B cell (primary cell): ENCODE results near the gene SSC4D. TPM values are rescaled to one million over a fixed set of nuclear protein-coding genes. Genes with fewer than 3 reads are reported as not detected.
A peak's percentile ranks its signal among the peaks of the same experiment; 100 is the strongest.
"Not testable (repeated sequence)": the region's sequence is repeated elsewhere in the genome, so short reads cannot be mapped to it uniquely, and the experiment has no call there.

Source experiments
- ATAC-seq: fragments of 200-7000 bp; cut with Tn5 transposase; one replicate; pipeline ENCODE4 v1.10.0; 2021; ENCODE audit warnings: low read depth, mild to moderate bottlenecking, moderate number of reproducible peaks, moderate library complexity
- CTCF ChIA-PET: fragments of 350-600 bp; sonication (Branson Sonifier 250); formaldehyde crosslinking; loops from one replicate; lab custom pipeline; 2021; ENCODE audit warnings: antibody characterized with exemption, inconsistent platforms; lab: Charles Lee
- POLR2A ChIA-PET: fragments of 350-600 bp; sonication (Branson Sonifier 250); formaldehyde crosslinking; loops from one replicate; lab custom pipeline; 2021; ENCODE audit warnings: antibody characterized with exemption; lab: Charles Lee
- DNase-seq: peaks from one replicate; pipeline ENCODE4 v3.0.0; 2013
- H2AFZ ChIP-seq: 2 replicates; pipeline ENCODE4 v1.6.1; 2012; ENCODE audit warnings: mild to moderate bottlenecking, low read depth, low read length; ENCODE audit not compliant: insufficient read depth, poor library complexity, severe bottlenecking
- H3K27ac ChIP-seq, 2 donors: 1 replicate in 1 of 2; 2 replicates in 1 of 2; pipeline ENCODE4 v1.5.1; 2012 to 2013; ENCODE audit warnings: low read length in 2 of 2, mild to moderate bottlenecking in 2 of 2, moderate library complexity in 1 of 2
- H3K27me3 ChIP-seq, 4 experiments: fragments of 200-600 bp in 1 of 4; sonication (generic) in 1 of 4; replicated peaks in 1 of 4; 1 replicate in 2 of 4; 2 replicates in 2 of 4; pipeline versions ENCODE4 v1.6.1 to v1.7.0; 2013 to 2016; ENCODE audit warnings: low read length in 3 of 4, mild to moderate bottlenecking in 2 of 4, mixed read lengths in 1 of 4, moderate library complexity in 1 of 4; ENCODE audit not compliant: insufficient read depth in 4 of 4, control insufficient read depth in 3 of 4; ENCODE audit errors: control extremely low read depth in 1 of 4
- H3K36me3 ChIP-seq, 2 experiments: replicated peaks in 1 of 2; 1 replicate in 1 of 2; 2 replicates in 1 of 2; pipeline versions ENCODE4 v1.6.1 to v1.7.1; 2013; ENCODE audit warnings: low read length in 1 of 2; ENCODE audit not compliant: insufficient read depth in 2 of 2, control insufficient read depth in 1 of 2; ENCODE audit errors: control extremely low read depth in 1 of 2, extremely low read depth in 1 of 2
- H3K4me1 ChIP-seq, 2 donors: fragments of 200-600 bp in 1 of 2; sonication (generic) in 1 of 2; 1 replicate in 1 of 2; 2 replicates in 1 of 2; pipeline versions ENCODE4 v1.5.1 to v1.6.1; 2013 to 2017; ENCODE audit warnings: low read length in 2 of 2; ENCODE audit not compliant: control insufficient read depth in 2 of 2, insufficient read depth in 2 of 2
- H3K4me2 ChIP-seq: replicated peaks from 2 replicates; pipeline ENCODE3; 2012; ENCODE audit warnings: mild to moderate bottlenecking, low read depth, low read length; ENCODE audit not compliant: poor library complexity, severe bottlenecking
- H3K4me3 ChIP-seq, 5 experiments: fragments of 200-600 bp in 1 of 5; sonication (generic) in 1 of 5; 1 replicate in 3 of 5; 2 replicates in 2 of 5; pipeline versions ENCODE4 v1.5.1 to v1.7.0; 2011 to 2016; ENCODE audit warnings: low read length in 4 of 5, mild to moderate bottlenecking in 4 of 5, low read depth in 2 of 5, control low read depth in 1 of 5, moderate library complexity in 1 of 5; ENCODE audit not compliant: insufficient read depth in 1 of 5; ENCODE audit errors: control extremely low read depth in 1 of 5, extremely low read depth in 1 of 5
- H3K79me2 ChIP-seq: fragments of 200-600 bp; sonication (generic); one replicate; pipeline ENCODE4 v1.6.0; 2016; ENCODE audit warnings: low read length; ENCODE audit not compliant: control insufficient read depth, insufficient read depth
- H3K9ac ChIP-seq: fragments of 200-600 bp; sonication (generic); 2 replicates; pipeline ENCODE4 v1.6.1; 2017; ENCODE audit warnings: mild to moderate bottlenecking, low read length, moderate library complexity
- H3K9me3 ChIP-seq, 3 donors: one replicate each; pipeline versions ENCODE4 v1.6.1 to v1.7.1; 2013; ENCODE audit warnings: low read length in 2 of 3; ENCODE audit not compliant: control insufficient read depth in 2 of 3, insufficient read depth in 1 of 3; ENCODE audit errors: control extremely low read depth in 1 of 3
- H4K20me1 ChIP-seq: 2 replicates; pipeline ENCODE4 v1.6.0; 2012; ENCODE audit warnings: mild to moderate bottlenecking, low read length; ENCODE audit not compliant: insufficient read depth, control insufficient read depth, poor library complexity, severe bottlenecking
- H3K27ac Mint-ChIP-seq: one replicate; pipeline ENCODE4 v1.8.0; 2021; ENCODE audit warnings: mixed read lengths
- H3K27me3 Mint-ChIP-seq: one replicate; pipeline ENCODE4 v1.8.0; 2021; ENCODE audit warnings: mixed read lengths
- H3K4me1 Mint-ChIP-seq: one replicate; pipeline ENCODE4 v1.8.0; 2021; ENCODE audit warnings: mixed read lengths
- H3K4me3 Mint-ChIP-seq: one replicate; pipeline ENCODE4 v1.8.0; 2021; ENCODE audit warnings: mixed read lengths
- H3K9me3 Mint-ChIP-seq: one replicate; pipeline ENCODE4 v1.8.0; 2022; ENCODE audit warnings: mixed read lengths; ENCODE audit not compliant: insufficient read depth
- EZH2 ChIP-seq: IDR thresholded peaks from 2 replicates; pipeline ENCODE4 v1.6.1; 2012; ENCODE audit warnings: borderline replicate concordance, low read depth, mild to moderate bottlenecking, moderate library complexity, low read length; ENCODE audit not compliant: insufficient read depth, poor library complexity, severe bottlenecking
- WGBS: methylation state at CpG from one replicate; pipeline ENCODE4 v1.1.5; 2013; ENCODE audit warnings: missing lambda C conversion rate; ENCODE audit not compliant: insufficient coverage; 5-methylcytosine and 5-hydroxymethylcytosine counted together
- intact Hi-C: fragments of 100-400 bp; cut with micrococcal nuclease; formaldehyde crosslinking; loops from one replicate; pipeline ENCODE4 v1.10.0; 2022
- polyA plus RNA-seq: library from polyadenylated mRNA; depleted of rRNA; stranded (reverse); fragments of >200 nt; gene quantifications from 2 replicates; pipeline ENCODE4 v1.2.3, GENCODE V29; 2012
- total RNA-seq, 2 donors: library from RNA; stranded (reverse); fragments of 120-200 nt in 1 of 2; gene quantifications; 1 replicate in 1 of 2; 2 replicates in 1 of 2; pipeline versions ENCODE4 v1.2.3 to v1.2.4, GENCODE V29; 2013 to 2022
- TF ChIP-seq, protein P1 (sequence below): fragments of 200-600 bp; IDR thresholded peaks from one replicate; pipeline ENCODE4 v1.8.0; 2022; ENCODE audit warnings: antibody characterized with exemption, mild to moderate bottlenecking

Gene SSC4D
- total and polyA plus RNA-seq, 2 donors (not counting 1 experiment from before 2014, with no cell fraction given), result 0.16 TPM; not detected in 1

GRCh38 chr7:76395965-76396726 lies 13.4 kb downstream of the SSC4D start:
- ATAC-seq (no peak), DNase-seq (no peak)
- Histone ChIP-seq H3K9me3 (no peaks in the 10 kb centered on the region), H3K9ac (no peak overlapping the region), H3K27ac (no peak overlapping the region), H3K4me2 (no peak overlapping the region), H3K79me2 (no peaks in the 10 kb centered on the region), H2AFZ (no peak overlapping the region), H3K36me3 (no peaks in the 10 kb centered on the region), H3K4me3 (no peak overlapping the region), H3K4me1 (peaks cover 18 to 24% of the 10 kb centered on the region in 2 donors), H3K27me3 (no peaks in the 10 kb centered on the region), H4K20me1 (no peaks in the 10 kb centered on the region)
- WGBS, result 90% methylated on average over 7 of the region's 13 CpGs
- Mint-ChIP-seq H3K4me3 (peak overlapping the region; percentile 37), H3K9me3 (no peaks in the 10 kb centered on the region), H3K4me1 (peaks cover 19% of the 10 kb centered on the region), H3K27me3 (no peaks in the 10 kb centered on the region), H3K27ac (no peak overlapping the region)
- ChIA-PET POLR2A (interaction anchor here (1.0 kb wide), 1 partner anchor 37 kb away, joined by 5 read pairs; the partner anchor contains the start of gene YWHAG), CTCF (no interaction called here)
- TF ChIP-seq, protein P1, sequence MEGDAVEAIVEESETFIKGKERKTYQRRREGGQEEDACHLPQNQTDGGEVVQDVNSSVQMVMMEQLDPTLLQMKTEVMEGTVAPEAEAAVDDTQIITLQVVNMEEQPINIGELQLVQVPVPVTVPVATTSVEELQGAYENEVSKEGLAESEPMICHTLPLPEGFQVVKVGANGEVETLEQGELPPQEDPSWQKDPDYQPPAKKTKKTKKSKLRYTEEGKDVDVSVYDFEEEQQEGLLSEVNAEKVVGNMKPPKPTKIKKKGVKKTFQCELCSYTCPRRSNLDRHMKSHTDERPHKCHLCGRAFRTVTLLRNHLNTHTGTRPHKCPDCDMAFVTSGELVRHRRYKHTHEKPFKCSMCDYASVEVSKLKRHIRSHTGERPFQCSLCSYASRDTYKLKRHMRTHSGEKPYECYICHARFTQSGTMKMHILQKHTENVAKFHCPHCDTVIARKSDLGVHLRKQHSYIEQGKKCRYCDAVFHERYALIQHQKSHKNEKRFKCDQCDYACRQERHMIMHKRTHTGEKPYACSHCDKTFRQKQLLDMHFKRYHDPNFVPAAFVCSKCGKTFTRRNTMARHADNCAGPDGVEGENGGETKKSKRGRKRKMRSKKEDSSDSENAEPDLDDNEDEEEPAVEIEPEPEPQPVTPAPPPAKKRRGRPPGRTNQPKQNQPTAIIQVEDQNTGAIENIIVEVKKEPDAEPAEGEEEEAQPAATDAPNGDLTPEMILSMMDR, result no peak
- no peak for TF ChIP-seq EZH2
- intact Hi-C loops, result loop anchor here (10.0 kb wide), 1 partner anchor 481 kb away; the partner anchor contains the start of gene POR

DNA sequence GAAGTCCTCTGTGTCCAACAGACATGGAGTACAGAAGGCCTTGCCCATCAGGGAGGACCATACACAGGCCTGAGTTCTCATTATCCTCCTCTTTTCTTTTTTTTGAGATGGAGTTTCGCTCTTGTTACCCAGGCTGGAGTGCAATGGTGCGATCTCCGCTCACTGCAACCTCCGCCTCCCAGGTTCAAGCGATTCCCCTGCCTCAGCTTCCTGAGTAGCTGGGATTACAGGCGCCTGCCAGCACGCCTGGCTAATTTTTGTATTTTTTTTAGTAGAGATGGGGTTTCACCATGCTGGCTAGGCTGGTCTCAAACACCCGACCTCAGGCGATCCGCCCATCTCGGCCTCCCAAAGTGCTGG lies 13.9 kb downstream of the SSC4D start:
- not testable (repeated sequence) for H2AFZ ChIP-seq
- intact Hi-C loops, result loop anchor here (10.0 kb wide), 1 partner anchor 481 kb away; the partner anchor contains the start of gene POR

More for the DNA sequence above, 13.9 kb downstream of the SSC4D start:
- H3K9me3 Mint-ChIP-seq, H3K27ac ChIP-seq, H3K9ac ChIP-seq, H4K20me1 ChIP-seq, H3K27me3 Mint-ChIP-seq, H3K4me3 ChIP-seq, ATAC-seq, H3K27ac Mint-ChIP-seq, DNase-seq, POLR2A ChIA-PET, H3K36me3 ChIP-seq, CTCF ChIA-PET, H3K79me2 ChIP-seq, H3K9me3 ChIP-seq, H3K27me3 ChIP-seq, H3K4me2 ChIP-seq: not testable (repeated sequence)
- 100% methylated on average over 1 of the region's 11 CpGs for WGBS
- Mint-ChIP-seq H3K4me1 (peaks cover 19% of the 10 kb centered on the region), H3K4me3 (peak overlapping the region; percentile 37)
- peaks cover 18 to 24% of the 10 kb centered on the region in 2 donors for H3K4me1 ChIP-seq
